Measurements from ENCODE around the gene ARL3. TPM values are rescaled to one million over a fixed set of nuclear protein-coding genes. Genes with fewer than 3 reads are reported as not detected.
"Not testable (repeated sequence)": the region's sequence is repeated elsewhere in the genome, so short reads cannot be mapped to it uniquely, and the experiment has no call there.

ARL3 gene
- 9.7 TPM for polyA plus RNA-seq (2012; ENCODE audit: low read depth, missing spikeins)

- TF ChIP-seq POLR2AphosphoS5 (IDR thresholded peaks at IDR 0.05; ENCODE audit: low read depth, low read length) (peak; percentile 14; the same call in 1 of the 2 replicates), TAF1 (IDR thresholded peaks at IDR 0.05; ENCODE audit: low read depth, low read length) (no peak; the same call in 1 of the 2 replicates), POLR2A (IDR thresholded peaks at IDR 0.05; ENCODE audit: low read depth, low read length) (peak; percentile 44; the same call in 1 of the 2 replicates)
- FAIRE-seq (peak; percentile 97), DNase-seq (ENCODE audit: insufficient read length, low spot score) (peak; percentile 97)
Observed at GRCh38 chr10:102713814-102714620, at the start of gene ARL3. Gene ARL3 (minus strand): TSS chr10:102714397. CDS start chr10:102714275, 122 bp downstream.

GRCh38 chr10:102763037-102763607 lies 48.9 kb upstream of the ARL3 start:
- FAIRE-seq (no peak), DNase-seq (ENCODE audit: insufficient read length, low spot score) (no peak)
- TF ChIP-seq POU2F2 (IDR thresholded peaks at IDR 0.05; ENCODE audit: low read depth, low read length), result no peak
- no peak for TF ChIP-seq POLR2AphosphoS5 (IDR thresholded peaks at IDR 0.05; ENCODE audit: low read depth, low read length)
- TF ChIP-seq TAF1 (IDR thresholded peaks at IDR 0.05; ENCODE audit: low read depth, low read length), result no peak
- TF ChIP-seq PAX5 (IDR thresholded peaks at IDR 0.05; ENCODE audit: insufficient read depth, low read length, severe bottlenecking), result no peak
- no peak for TF ChIP-seq POLR2A (IDR thresholded peaks at IDR 0.05; ENCODE audit: low read depth, low read length)
- no peak for TF ChIP-seq SPI1 (IDR thresholded peaks at IDR 0.05; ENCODE audit: low read depth, low read length)

GRCh38 chr10:102762401-102763015 lies 48.3 kb upstream of the ARL3 start:
- TF ChIP-seq TAF1 (IDR thresholded peaks at IDR 0.05; ENCODE audit: low read depth, low read length) (no peak), POLR2A (IDR thresholded peaks at IDR 0.05; ENCODE audit: low read depth, low read length) (no peak), SPI1 (IDR thresholded peaks at IDR 0.05; ENCODE audit: low read depth, low read length) (no peak), POLR2AphosphoS5 (IDR thresholded peaks at IDR 0.05; ENCODE audit: low read depth, low read length) (no peak), POU2F2 (IDR thresholded peaks at IDR 0.05; ENCODE audit: low read depth, low read length) (no peak), PAX5 (IDR thresholded peaks at IDR 0.05; ENCODE audit: insufficient read depth, low read length, severe bottlenecking) (no peak)
- FAIRE-seq, result no peak
- no peak for DNase-seq (ENCODE audit: insufficient read length, low spot score)

- no peak for DNase-seq (ENCODE audit: insufficient read length, low spot score)
- FAIRE-seq, result no peak
- TF ChIP-seq PAX5 (IDR thresholded peaks at IDR 0.05; ENCODE audit: insufficient read depth, low read length, severe bottlenecking), result no peak
- no peak for TF ChIP-seq POU2F2 (IDR thresholded peaks at IDR 0.05; ENCODE audit: low read depth, low read length)
- no peak for TF ChIP-seq TAF1 (IDR thresholded peaks at IDR 0.05; ENCODE audit: low read depth, low read length)
- no peak for TF ChIP-seq POLR2AphosphoS5 (IDR thresholded peaks at IDR 0.05; ENCODE audit: low read depth, low read length)
Observed at GRCh38 chr10:102761981-102762380, 47.8 kb upstream of the ARL3 start.

- no peak for FAIRE-seq
- TF ChIP-seq POLR2A (IDR thresholded peaks at IDR 0.05; ENCODE audit: low read depth, low read length) (no peak), TAF1 (IDR thresholded peaks at IDR 0.05; ENCODE audit: low read depth, low read length) (no peak), POU2F2 (IDR thresholded peaks at IDR 0.05; ENCODE audit: low read depth, low read length) (no peak), SPI1 (IDR thresholded peaks at IDR 0.05; ENCODE audit: low read depth, low read length) (no peak), PAX5 (IDR thresholded peaks at IDR 0.05; ENCODE audit: insufficient read depth, low read length, severe bottlenecking) (no peak), POLR2AphosphoS5 (IDR thresholded peaks at IDR 0.05; ENCODE audit: low read depth, low read length) (no peak)
- no peak for DNase-seq (ENCODE audit: insufficient read length, low spot score)
Observed at GRCh38 chr10:102759497-102760210, 45.5 kb upstream of the ARL3 start.

DNA sequence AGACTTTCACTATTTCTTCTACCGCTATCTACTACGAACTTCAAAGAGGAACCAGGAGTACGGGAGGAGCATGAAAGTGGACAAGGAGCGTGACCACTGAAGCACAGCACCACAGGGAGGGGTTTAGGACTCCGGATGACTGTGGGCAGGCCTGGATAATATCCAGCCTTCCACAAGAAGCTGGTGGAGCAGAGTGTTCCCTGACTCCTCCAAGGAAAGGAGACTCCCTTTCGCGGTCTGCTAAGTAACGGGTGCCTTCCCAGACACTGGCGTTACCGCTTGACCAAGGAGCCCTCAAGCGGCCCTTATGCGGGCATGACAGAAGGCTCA lies 44.7 kb upstream of the ARL3 start:
- FAIRE-seq; DNase-seq (ENCODE audit: insufficient read length, low spot score): not testable (repeated sequence)

GRCh38 chr10:102758240-102758932 lies 44.2 kb upstream of the ARL3 start:
- TF ChIP-seq SPI1 (IDR thresholded peaks at IDR 0.05; ENCODE audit: low read depth, low read length) (no peak), POU2F2 (IDR thresholded peaks at IDR 0.05; ENCODE audit: low read depth, low read length) (no peak), PAX5 (IDR thresholded peaks at IDR 0.05; ENCODE audit: insufficient read depth, low read length, severe bottlenecking) (no peak), POLR2AphosphoS5 (IDR thresholded peaks at IDR 0.05; ENCODE audit: low read depth, low read length) (no peak), POLR2A (IDR thresholded peaks at IDR 0.05; ENCODE audit: low read depth, low read length) (no peak), TAF1 (IDR thresholded peaks at IDR 0.05; ENCODE audit: low read depth, low read length) (no peak)
- no peak for DNase-seq (ENCODE audit: insufficient read length, low spot score)
- no peak for FAIRE-seq

DNA sequence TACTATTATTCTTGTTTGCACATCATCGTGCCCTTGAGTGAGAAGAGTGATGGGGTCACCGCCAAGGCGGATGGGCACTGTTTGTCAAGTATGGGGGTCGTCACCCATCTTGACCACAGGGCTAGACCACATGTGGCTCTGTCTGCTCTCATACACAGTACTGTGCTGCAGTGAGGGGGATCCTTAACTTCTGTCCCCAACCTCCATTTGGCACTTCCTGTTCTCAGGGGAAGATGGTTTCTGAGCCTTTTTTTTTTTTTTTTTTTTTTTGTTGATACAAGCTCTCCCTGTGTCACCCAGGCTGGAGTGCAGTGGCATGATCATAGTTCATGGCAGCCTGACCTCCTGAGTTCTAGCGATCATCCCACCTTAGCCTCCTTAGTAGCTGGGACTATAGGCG lies 43.1 kb upstream of the ARL3 start:
- no peak for DNase-seq (ENCODE audit: insufficient read length, low spot score)
- TF ChIP-seq SPI1 (IDR thresholded peaks at IDR 0.05; ENCODE audit: low read depth, low read length), result peak; percentile 67
- TF ChIP-seq TAF1 (IDR thresholded peaks at IDR 0.05; ENCODE audit: low read depth, low read length), result no peak
- TF ChIP-seq POU2F2 (IDR thresholded peaks at IDR 0.05; ENCODE audit: low read depth, low read length), result no peak
- peak; percentile 68 for FAIRE-seq

DNA sequence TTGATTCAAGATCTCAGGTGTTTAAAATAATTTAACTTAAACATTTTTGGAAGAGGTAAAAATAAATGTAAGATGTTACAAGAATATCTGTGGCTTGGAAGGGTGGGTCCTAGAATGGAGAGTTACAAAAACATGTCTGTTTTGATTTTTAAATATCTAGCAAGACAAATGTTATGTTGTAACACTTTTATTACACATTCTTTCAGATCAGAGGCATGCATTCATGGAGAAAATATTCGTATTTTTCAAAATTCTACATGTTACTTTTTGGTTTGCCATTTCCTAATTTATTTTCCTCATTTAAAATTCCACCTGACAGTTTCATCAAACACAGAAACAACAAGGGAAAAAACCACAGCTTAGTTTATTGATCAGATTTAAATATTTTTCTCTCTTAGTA lies 39.5 kb upstream of the ARL3 start:
- FAIRE-seq, result no peak
- TF ChIP-seq TAF1 (IDR thresholded peaks at IDR 0.05; ENCODE audit: low read depth, low read length) (no peak), PAX5 (IDR thresholded peaks at IDR 0.05; ENCODE audit: insufficient read depth, low read length, severe bottlenecking) (no peak)
- DNase-seq (ENCODE audit: insufficient read length, low spot score), result no peak
